Chondrocyte (in vitro differentiated cells): Measurements from ENCODE around the gene ZC3H12A. TPM values are rescaled to one million over a fixed set of nuclear protein-coding genes. Genes with fewer than 3 reads are reported as not detected.
A peak's percentile ranks its signal among the peaks of the same experiment; 100 is the strongest.

Experiments
- DNase-seq: peaks from one replicate; pipeline ENCODE4 v3.0.0; 2021; ENCODE audit warnings: mixed read lengths, low spot score
- H3K27ac Mint-ChIP-seq: one replicate; pipeline ENCODE4 v1.8.0; 2021; ENCODE audit warnings: mild to moderate bottlenecking, moderate library complexity, mixed read lengths; ENCODE audit not compliant: unreplicated experiment
- H3K27me3 Mint-ChIP-seq: 2 replicates; pipeline ENCODE4 v1.8.0; 2021; ENCODE audit warnings: low read depth, mixed read lengths
- H3K36me3 Mint-ChIP-seq: 2 replicates; pipeline ENCODE4 v1.8.0; 2021; ENCODE audit warnings: low read depth, mixed read lengths
- H3K4me1 Mint-ChIP-seq: 2 replicates; pipeline ENCODE4 v1.8.0; 2021; ENCODE audit warnings: low read depth, mild to moderate bottlenecking, mixed read lengths
- H3K4me3 Mint-ChIP-seq: one replicate; pipeline ENCODE4 v1.8.0; 2021; ENCODE audit warnings: mild to moderate bottlenecking, moderate library complexity, mixed read lengths; ENCODE audit not compliant: unreplicated experiment
- H3K9me3 Mint-ChIP-seq: 2 replicates; pipeline ENCODE4 v1.8.0; 2021; ENCODE audit warnings: low read depth, mixed read lengths
- CTCF ChIP-seq: fragments of 200-600 bp; sonication (generic); IDR thresholded peaks from 2 replicates; pipeline ENCODE4 v1.5.0; 2021; ENCODE audit warnings: antibody characterized with exemption, mild to moderate bottlenecking, moderate library complexity
- total RNA-seq: library from RNA; stranded (reverse); gene quantifications from 3 replicates; pipeline ENCODE4 v1.2.1, GENCODE V29; 2021

The ZC3H12A gene
- total RNA-seq, 1 donor from 2014 or later = 6.9 TPM

DNA sequence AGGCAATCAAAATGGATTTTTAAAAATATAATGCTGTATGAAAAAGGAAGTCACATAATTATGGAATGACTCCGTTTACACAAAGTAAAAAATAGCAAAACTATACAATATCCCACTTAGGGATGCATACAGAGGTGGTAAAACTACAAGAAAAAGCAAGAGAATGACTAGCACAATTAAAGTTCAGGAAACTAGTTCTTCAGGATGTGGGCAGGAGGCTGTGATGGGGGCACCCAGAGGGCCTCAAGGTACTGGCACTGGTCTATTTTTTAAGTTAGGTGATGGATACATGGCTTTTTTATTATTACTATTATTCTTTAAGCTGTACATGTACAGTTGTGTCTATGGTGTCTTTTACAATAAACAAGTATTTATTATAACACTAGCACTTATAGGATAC lies 1.4 kb upstream of the ZC3H12A start:
- no peaks in the 10 kb centered on the region for H3K9me3 Mint-ChIP-seq
- H3K27me3 Mint-ChIP-seq = no peaks in the 10 kb centered on the region
- peak overlapping the region; percentile 63 for H3K4me3 Mint-ChIP-seq
- no peak for DNase-seq
- peaks cover 73% of the 10 kb centered on the region for H3K4me1 Mint-ChIP-seq
- peaks cover 3% of the 10 kb centered on the region for H3K36me3 Mint-ChIP-seq
- no peak for TF ChIP-seq CTCF
- peak overlapping the region; percentile 98 for H3K27ac Mint-ChIP-seq

DNA sequence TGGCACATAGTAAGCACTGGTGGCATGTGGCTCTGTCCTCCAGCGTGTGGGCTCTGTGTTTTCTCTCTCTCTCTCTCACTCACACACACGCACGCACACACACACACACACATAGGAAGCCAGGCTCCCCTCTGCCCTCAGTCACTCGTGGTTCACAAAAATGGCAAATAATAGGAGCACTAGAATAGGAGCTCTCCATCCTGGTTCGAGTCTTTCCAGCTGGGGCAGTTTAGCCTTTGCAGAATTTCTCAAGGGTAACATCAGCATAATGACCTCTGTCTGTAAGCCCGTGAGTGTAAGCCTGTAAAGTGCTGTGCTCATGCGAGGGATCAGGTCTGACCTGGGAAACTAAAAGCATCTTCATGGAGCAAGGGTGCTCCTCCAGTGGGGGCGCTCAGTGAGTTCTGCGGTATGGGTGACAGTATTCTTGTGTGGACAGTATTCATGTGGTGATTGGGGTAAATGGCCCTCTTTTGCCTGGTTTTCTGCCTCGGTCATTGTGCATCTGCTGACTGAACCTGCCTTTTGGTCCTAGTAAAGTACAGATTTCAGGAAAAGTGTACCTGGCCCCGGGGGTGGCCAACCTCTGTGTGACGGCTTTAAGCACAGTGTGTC lies 842 bp upstream of the ZC3H12A start:
- peaks cover 79% of the 10 kb centered on the region for H3K4me1 Mint-ChIP-seq
- peak overlapping the region; percentile 98 for H3K27ac Mint-ChIP-seq

DNA sequence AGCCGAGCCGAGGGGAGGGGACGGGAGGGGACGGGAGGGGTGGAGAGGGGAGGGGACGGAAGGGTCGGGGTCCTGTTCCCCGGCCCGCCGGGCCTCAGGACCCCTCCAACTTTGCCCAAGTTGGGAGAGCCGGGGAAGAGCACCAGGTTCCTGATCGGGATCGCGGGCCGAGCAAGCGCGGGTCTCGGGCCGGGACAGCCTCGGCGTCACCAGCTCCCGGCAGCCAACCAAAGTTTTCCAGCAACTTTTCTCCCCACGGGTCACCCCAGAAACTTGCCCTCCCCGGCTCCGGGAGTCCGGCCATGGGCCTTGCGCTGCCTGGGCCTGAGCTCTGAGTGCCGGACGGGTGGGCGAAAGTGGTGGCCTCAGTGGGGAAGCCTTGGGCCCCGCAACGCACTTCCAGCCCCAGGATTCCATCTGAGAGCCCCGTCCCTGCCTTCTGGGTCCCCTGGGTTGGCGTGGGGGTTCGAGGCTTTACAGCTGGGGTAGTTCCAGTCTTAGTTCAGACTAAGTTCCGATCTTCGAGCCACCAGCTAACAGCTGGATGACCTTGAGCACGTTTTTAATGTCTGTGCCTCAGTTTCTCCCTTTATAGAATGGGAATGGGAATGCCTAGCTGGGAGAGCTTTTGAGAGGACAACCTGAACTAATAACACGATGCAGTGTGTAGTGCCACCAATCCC lies 458 bp downstream of the ZC3H12A start:
- Mint-ChIP-seq H3K36me3 (peaks cover 4% of the 10 kb centered on the region), H3K9me3 (no peaks in the 10 kb centered on the region), H3K27ac (peak overlapping the region; percentile 97), H3K4me3 (peak overlapping the region; percentile 80), H3K27me3 (no peaks in the 10 kb centered on the region), H3K4me1 (peaks cover 84% of the 10 kb centered on the region)
- no peak for DNase-seq
- no peak for TF ChIP-seq CTCF

More for the DNA sequence above, 842 bp upstream of the ZC3H12A start:
- peak; percentile 35 for DNase-seq
- Mint-ChIP-seq H3K36me3 (peaks cover 4% of the 10 kb centered on the region), H3K27me3 (no peaks in the 10 kb centered on the region), H3K9me3 (no peaks in the 10 kb centered on the region), H3K4me3 (peak overlapping the region; percentile 63)
- no peak for TF ChIP-seq CTCF

DNA sequence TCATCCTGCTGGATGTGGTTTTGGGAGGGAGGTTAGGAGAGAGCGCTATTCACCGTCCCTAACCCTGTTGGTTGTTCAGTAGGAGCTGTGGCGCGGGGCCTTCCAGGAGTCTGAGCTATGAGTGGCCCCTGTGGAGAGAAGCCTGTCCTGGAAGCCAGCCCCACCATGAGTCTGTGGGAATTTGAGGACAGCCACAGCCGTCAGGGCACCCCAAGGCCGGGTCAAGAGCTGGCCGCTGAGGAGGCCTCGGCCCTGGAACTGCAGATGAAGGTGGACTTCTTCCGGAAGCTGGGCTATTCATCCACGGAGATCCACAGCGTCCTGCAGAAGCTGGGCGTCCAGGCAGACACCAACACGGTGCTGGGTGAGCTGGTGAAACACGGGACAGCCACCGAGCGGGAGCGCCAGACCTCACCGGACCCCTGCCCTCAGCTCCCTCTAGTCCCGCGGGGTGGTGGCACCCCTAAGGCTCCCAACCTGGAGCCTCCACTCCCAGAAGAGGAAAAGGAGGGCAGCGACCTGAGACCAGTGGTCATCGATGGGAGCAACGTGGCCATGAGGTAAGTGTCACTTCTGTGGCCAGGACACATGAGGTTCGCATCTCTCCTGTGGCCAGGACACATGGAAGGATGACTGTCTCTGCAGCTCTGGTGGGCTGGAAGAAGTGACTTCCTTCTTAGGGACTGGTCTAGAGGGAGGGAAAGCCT lies 1.2 kb downstream of the ZC3H12A start:
- Mint-ChIP-seq H3K4me1 (peaks cover 88% of the 10 kb centered on the region), H3K27me3 (no peaks in the 10 kb centered on the region), H3K36me3 (peaks cover 4% of the 10 kb centered on the region), H3K27ac (peak overlapping the region; percentile 97), H3K9me3 (no peaks in the 10 kb centered on the region), H3K4me3 (peak overlapping the region; percentile 80)
- no peak for TF ChIP-seq CTCF
- DNase-seq = no peak

GRCh38 chr1:37476087-37476452 lies 1.7 kb downstream of the ZC3H12A start:
- Mint-ChIP-seq H3K4me3 (peak overlapping the region; percentile 80), H3K36me3 (peaks cover 5% of the 10 kb centered on the region), H3K9me3 (no peaks in the 10 kb centered on the region), H3K27me3 (no peaks in the 10 kb centered on the region), H3K4me1 (peaks cover 84% of the 10 kb centered on the region), H3K27ac (peak overlapping the region; percentile 97)
- no peak for TF ChIP-seq CTCF
- DNase-seq = no peak
